NCI-H345 treated with DMSO at 0.1 percent for 48 hours (cell line): ENCODE data around the gene SCLT1.

Experiments
- DNase-seq: peaks from one replicate; lab custom pipeline; 2025; ENCODE audit not compliant: unreplicated experiment; lab: John Stamatoyannopoulos, UW

SCLT1 gene

DNA sequence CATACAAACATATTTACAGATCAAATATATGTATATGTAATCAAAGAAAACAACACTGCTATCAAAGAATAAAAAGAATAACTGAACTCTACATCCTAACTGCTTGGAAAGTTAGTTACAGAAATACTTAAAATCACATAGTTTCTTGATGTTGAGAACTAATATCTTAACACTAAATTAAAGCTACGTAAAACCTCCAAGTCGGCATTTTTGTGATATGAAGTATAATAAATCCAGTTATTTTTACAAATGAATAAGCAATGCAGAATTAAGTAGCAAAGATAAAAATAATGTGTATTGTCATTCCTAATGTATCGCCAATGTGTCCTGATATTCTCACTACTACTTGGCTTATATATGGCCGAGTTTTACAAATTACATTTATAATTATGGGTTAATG is 215.4 kb downstream of the SCLT1 start:
- no peak for DNase-seq

GRCh38 chr4:128876200-128876599 is 217.1 kb downstream of the SCLT1 start:
- DNase-seq: no peak

DNA sequence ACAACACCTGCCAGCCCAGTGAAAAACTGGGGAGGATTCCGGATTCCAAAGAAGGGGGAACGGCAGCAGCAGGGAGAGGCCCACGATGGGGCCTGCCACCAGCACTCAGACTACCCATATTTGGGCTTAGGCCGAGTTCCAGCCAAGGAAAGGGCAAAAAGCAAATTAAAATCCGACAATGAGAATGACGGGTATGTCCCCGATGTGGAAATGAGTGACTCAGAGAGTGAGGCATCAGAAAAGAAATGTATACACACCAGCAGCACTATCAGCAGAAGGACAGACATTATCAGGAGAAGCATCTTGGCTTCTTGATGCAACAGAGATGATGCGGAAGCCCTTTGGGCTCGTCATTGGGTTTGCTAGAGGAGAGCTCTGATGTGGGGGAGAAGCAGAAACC is 221.4 kb downstream of the SCLT1 start:
- DNase-seq: no peak

DNA sequence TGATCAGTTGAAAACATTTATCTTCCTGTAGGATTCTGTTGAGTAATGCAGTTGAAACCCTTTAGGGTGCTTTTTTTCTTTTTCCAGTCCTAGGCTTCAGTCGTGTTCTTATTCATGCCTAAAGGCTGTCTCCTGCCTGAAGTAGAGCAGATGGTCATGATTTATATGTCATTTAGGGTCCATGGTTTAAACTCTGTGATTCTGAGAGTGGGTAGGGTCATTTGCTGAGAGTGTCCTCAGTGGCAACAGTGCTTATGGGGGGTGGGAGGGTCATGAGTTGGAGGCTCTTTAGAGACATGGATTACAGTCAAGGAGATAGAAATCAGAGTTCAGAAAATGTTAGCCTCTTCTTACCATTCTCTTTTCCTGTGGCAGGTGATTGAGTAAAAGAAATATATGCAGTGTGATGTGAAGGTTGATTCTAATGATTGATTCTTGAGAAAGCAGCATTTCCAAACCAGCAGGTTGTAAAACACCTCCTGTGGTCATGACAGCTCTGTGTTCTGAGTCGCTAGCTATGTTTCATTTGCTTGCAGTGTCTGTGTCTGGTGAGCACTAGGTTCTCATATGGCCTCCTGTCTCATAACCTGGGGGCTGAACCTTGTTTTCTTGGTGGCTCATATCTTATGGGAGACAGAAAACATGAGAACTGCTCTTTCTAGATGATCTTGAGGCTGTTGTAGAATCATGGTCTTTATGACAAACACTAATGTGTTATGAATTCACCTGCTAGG is 223.4 kb downstream of the SCLT1 start:
- no peak for DNase-seq

DNA sequence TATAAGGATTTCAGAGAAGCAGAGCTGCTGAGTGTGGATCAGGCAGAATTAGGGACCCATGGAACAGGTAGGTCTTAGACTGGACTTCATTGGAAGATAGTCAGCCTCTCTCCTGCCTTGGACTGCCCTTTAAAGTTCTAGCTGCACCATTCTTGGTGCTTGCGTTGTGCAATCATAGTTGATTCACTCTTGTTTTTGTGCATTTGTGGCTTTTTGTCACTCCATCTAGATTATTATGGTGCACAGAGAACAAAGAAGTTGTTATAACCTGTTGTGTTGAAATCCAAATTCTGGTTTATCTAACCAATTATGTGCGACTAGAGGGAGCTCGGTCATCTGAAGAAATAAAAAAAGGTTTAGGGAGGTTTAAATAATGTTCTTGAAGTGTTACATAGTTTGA is 224.6 kb downstream of the SCLT1 start:
- DNase-seq: no peak

DNA sequence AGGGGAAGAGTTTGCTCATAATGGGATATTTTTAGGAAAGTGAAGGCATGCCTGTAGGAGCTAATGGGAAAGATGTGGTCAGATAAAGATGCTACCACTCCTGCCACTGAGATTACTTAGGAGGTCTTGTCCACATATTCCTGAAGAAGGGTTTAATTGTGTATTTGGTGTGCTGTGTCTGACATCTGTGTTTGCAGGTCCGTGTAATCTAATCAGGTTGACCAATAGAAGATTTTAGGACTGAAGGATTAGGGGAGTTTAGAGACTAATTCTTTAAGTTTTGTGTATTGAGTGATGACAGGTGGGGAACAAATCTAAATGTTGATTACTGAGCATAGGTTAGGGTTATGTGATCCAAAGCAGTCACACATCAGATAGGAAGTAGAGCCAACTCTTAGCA is 226.6 kb downstream of the SCLT1 start:
- DNase-seq: no peak

DNA sequence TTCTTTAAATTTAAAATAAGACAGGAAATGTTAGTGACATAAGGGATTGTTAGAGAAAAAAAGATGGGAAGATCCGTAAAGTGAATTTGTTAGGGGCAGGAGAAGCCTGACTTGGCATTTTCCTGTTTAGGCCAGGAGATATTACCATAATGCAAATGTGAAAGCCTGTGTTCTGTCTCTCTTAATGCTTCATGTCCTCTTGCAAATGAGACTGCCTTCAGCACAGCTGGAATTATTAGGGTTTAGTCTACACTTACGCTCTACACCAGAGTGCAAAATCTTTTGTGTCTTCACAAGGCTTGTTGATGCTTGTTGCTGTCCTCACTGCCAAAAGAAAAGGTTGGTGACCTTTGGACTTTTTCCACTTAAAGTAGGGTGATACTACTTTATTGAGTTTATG is 227.1 kb downstream of the SCLT1 start:
- DNase-seq: no peak

DNA sequence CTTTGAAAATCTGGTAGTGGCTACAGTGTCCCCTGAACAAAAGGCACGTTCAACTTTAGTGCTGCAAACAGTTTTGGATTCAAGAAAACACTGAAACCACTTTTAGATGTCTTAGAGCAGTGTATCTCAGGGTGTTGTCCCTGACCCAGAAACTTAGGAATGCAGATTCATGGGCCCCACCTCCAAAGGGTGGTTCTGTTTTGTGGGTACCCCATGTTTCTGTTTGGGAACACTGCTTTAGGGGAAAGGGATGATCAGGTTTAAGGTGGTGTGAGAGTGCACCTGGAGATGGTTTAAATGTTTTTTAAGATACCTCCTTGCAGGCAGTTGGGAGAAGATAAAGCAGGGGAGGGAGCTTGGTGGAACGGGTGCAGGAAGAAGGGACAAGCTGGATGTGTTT is 228.2 kb downstream of the SCLT1 start:
- DNase-seq: no peak

GRCh38 chr4:128863312-128864075 is 229.8 kb downstream of the SCLT1 start:
- DNase-seq: peak; percentile 21

- no peak for DNase-seq
Measured at GRCh38 chr4:128862608-128863311, 230.6 kb downstream of the SCLT1 start.

GRCh38 chr4:128861856-128862518 is 231.4 kb downstream of the SCLT1 start:
- no peak for DNase-seq

DNA sequence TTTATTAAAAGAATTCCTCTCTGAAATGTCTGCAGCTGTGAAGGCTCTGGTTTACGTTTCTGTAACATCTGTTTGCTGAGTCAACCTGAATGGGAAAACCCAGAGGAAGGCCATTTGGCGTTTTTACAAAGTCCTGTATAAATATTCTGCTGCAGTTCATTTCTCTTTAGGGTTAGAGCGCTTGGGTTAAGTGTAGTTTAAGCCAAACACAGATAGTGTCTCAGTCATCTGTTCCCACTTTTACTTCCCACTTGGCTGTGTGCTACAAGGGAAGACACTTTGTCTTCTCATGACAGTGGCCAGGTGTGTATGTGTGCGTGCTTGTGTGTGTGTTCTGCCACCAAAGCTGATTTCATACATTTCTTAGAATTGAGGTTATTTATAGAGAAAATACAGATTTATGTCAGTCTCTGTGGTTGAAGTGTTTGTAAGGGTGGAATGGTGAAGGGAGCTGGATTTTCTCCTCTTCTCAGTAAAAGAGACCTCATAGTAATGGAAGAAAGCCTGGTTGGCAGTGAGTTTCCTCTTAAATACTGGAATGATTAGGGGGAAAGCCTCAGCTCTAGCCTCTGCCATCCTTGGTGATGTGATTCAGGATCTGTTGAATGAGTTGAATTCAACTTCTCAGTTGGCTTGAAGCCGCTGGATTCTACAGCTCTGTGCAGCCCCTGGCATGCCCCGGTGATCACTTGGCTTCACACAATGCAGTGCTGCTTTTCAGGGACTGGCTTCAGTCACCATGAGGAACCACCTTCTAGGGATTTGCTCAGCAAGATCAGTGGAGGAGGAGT is 233.3 kb downstream of the SCLT1 start:
- DNase-seq: no peak

DNA sequence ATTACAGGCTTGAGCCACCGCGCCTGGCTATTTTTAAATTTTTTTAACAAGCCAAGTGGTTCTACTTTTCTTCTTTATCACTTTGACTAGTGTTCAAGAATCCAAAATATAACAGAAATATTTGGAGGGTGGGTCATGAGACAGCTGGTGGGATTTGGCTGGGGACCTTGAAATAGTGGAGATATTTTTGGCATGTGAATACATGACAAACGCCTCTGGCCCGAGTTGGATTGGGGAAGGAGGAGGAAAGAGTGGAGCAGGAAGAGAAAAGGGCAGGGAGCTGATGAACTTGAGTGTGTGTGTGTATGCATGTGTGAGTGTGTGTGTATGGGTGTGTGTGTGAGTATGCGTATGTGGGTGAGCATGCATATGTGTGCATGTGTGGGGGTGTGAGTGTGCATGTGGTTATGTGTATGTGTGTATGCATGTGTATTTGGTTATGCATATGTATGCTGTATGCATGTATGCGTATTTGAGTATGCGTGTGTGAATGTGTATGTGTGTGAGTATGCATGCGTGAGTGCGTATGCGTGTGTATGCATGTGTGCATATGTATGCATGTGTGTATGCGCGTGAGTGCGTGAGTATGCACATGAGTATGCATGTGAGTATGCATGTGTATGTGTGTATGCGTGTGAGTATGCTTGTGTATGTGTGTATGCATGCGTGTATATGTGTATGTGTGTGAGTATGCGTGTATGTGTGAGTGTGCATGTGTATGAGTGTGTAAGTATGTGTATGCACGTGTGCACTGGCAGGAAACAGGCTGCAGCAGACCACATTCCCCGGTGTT is 234.3 kb downstream of the SCLT1 start:
- no peak for DNase-seq

DNA sequence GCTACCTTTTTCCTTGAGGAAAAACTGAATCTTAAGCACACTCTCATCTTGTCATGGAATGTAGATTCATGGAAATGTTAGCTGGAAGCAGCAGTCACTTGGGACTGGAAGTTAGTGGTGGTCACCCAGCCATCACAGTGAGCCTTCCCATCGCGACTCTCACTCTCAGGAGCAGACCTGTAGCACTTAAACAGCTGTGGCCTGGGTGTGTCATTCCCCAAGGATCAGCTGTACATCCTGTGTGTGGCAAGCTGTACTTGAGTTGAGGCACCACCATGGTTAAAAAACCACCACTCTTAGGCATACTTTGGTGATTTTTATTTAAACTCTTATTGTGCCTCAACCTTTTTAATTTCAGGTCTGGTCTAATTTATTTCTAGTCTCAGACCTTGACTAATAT is 237.1 kb downstream of the SCLT1 start:
- no peak for DNase-seq

DNA sequence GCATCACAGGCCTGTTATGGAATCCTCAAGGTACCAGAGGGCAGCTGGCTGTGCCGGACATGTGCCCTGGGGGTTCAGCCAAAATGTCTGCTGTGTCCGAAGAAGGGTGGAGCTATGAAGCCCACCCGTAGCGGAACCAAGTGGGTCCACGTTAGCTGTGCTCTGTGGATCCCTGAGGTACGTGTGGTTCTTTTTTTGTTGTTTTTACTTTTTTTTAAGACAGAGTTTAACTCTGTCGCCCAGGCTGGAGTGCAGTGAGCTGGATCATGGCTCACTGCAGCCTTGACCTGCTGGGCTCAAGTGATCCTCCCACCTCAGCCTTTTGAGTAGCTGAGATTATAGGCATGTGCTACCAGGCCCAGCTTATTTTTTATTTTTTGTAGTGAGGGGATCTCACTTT is 237.7 kb downstream of the SCLT1 start:
- no peak for DNase-seq

DNA sequence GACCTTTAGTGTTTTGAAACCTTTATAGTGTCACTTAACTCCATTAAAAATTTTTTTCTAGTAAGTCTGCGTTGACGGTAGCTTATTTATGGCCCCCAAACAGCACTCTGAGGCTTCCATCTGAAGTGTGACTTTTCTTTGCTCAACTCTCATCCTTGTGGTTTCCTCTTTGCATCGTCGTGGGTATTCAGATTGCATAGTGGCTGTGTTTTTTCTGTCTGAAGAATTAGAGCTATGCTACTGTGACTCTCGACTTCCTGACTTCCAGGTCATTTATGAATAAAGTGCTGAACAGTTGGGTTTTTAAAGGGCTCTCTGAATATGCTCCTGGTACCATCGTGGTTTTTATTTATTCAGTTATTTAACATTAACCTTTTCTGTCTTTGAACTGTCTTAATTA is 238.9 kb downstream of the SCLT1 start:
- DNase-seq: no peak

DNA sequence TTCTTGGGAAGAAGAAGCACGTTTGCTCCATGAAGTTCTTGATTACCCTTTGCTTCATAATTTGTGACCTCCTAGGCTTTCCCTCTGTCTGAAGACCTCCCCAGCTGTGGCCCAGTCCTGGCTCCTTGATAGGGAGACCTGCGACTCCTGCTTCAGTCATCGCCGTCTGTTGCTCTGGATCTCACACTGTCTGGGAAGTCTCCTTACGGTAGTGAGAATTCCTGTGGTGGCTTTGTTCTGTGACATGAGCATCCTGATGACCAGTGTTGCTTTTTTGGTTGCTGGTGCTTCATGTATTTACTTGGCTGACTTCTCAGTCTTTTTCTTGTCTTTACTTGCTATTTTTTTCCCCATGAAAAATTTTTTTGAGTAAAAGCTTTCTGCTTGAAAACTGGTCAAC is 239.6 kb downstream of the SCLT1 start:
- no peak for DNase-seq

DNA sequence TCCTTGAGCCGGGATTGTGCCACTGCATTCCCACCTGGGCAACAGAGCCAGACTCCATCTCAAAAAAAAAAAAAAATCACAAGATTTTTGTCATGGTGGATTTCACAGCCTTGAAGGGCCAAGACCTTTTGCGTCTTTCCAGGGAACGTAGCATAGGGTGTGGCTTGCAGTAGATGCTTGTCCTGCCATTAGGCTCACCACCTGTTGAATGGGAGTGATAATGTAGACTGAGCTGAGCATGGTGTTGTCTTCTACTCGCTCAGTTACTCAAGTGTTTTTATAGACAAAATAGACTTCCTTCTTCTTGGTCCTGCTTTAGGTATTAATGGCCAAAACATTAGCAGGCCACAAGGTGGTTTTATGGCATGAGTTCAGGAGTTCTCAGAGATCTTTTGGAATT is 243.1 kb downstream of the SCLT1 start:
- DNase-seq: no peak

GRCh38 chr4:128848461-128848860 is 244.9 kb downstream of the SCLT1 start:
- no peak for DNase-seq
